ENCODE measurements around the gene RBCK1.
A peak's percentile ranks its signal among the peaks of the same experiment; 100 is the strongest.
"Not testable (repeated sequence)": the region's sequence is repeated elsewhere in the genome, so short reads cannot be mapped to it uniquely, and the experiment has no call there.

The RBCK1 gene

DNA sequence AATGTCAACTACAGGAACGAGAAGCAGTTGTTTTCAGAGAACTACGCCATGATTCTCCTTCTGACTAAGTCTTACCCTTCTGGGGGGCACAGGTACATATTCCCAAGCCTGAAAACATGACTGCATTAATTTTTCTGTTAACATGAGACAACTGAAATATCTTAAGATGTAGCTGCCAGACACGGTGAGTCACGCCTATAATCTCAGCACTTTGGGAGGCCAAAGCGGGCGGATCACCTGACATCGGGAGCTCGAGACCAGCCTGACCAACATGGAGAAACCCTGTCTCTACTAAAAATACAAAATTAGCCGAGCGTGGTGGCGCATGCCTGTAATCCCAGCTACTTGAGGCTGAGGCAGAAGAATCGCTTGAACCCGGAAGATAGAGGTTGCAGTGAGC is 32.5 kb downstream of the RBCK1 start:
- Mint-ChIP-seq H3K27me3 (ENCODE audit: low read depth) (no peaks in the 10 kb centered on the region), H3K36me3 (ENCODE audit: low read depth) (peaks cover 73% of the 10 kb centered on the region), H3K4me1 (ENCODE audit: low read depth) (peaks cover 42% of the 10 kb centered on the region), H3K27ac (no peak overlapping the region), H3K9me3 (no peaks in the 10 kb centered on the region), H3K4me3 (no peak overlapping the region)

DNA sequence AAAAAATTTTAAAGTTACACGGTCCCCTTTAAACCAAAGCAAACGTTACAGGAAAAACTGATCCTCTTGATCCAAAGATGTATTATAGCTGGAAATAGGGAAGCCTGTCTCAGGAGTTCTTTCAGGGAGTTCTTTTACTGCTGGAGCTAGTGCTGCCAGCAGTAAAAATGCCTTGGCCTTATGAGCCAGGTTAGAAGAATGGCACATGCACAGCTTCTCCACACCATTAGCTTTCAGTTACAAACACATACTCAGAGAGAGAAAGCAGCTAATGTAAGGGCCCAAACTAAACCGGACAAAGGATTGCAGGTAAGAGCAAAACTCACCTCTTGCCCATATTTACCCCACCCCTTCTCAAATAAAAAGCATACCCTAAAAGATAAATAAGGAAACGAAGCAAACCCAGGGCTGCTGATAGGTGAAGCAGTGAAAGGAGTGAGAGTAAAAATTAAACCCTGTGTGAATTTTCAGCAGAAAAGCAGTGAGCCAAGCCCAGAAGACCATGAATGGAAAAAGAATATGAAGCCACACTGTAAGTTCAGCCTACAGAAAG is 35.2 kb downstream of the RBCK1 start:
- H3K4me3 Mint-ChIP-seq: no peak overlapping the region
- peaks cover 59% of the 10 kb centered on the region for H3K36me3 Mint-ChIP-seq (ENCODE audit: low read depth)
- H3K27me3 Mint-ChIP-seq (ENCODE audit: low read depth): no peaks in the 10 kb centered on the region
- H3K9me3 Mint-ChIP-seq: no peaks in the 10 kb centered on the region
- peaks cover 30% of the 10 kb centered on the region for H3K4me1 Mint-ChIP-seq (ENCODE audit: low read depth)
- no peak overlapping the region for H3K27ac Mint-ChIP-seq

DNA sequence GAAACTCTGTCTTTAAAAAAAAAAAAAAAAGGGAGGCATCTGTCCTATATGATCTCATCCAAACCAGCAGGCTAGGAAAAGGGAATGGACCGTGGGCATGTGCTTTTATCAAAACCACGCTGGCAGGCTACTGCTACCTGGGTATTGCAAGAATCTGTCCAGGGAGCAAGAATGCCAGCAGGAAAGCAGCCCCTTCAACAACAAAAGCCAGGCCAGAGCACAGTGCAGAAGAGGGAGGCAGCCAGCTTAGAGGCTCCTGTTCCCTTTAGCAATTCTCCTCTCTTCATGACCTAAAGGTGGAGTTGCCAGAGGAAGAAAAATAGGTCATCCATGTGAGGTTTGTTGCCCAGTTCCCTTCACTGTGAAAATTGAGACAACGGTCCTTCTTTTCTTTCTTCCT is 36.0 kb downstream of the RBCK1 start:
- H3K9me3 Mint-ChIP-seq: no peaks in the 10 kb centered on the region
- peaks cover 21% of the 10 kb centered on the region for H3K4me1 Mint-ChIP-seq (ENCODE audit: low read depth)
- no peaks in the 10 kb centered on the region for H3K27me3 Mint-ChIP-seq (ENCODE audit: low read depth)
- H3K27ac Mint-ChIP-seq: no peak overlapping the region
- H3K4me3 Mint-ChIP-seq: no peak overlapping the region
- peaks cover 52% of the 10 kb centered on the region for H3K36me3 Mint-ChIP-seq (ENCODE audit: low read depth)

DNA sequence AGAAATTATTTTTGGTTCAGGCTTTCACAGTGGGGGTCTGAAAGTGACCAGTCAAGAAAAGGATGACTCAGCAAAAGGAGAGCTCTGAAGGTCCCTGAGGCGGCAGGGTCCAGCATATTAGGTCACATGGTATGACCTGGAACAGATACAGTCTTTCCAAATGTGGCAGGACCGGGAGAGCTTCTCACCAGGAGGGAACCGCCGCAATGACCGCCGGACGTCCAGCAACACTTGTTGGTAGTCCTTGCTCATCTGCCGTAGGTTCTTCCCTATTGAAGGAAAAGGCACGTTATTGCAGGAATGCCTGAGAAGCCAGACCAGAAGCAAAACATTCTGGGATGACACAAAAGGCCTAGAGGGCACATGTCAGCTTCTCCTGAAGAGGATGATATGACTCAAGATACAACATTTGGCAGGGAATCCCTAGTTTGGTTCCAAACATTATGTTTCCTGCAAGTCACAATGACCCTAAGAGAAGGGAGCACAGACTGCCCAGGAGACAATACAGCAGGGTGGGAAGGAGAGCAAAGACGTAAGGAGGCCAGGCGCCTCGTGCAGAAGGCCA is 36.8 kb downstream of the RBCK1 start:
- no peak overlapping the region for H3K4me3 Mint-ChIP-seq
- no peak overlapping the region for H3K27ac Mint-ChIP-seq
- H3K9me3 Mint-ChIP-seq: no peaks in the 10 kb centered on the region
- peaks cover 44% of the 10 kb centered on the region for H3K36me3 Mint-ChIP-seq (ENCODE audit: low read depth)
- H3K4me1 Mint-ChIP-seq (ENCODE audit: low read depth): peaks cover 17% of the 10 kb centered on the region
- H3K27me3 Mint-ChIP-seq (ENCODE audit: low read depth): no peaks in the 10 kb centered on the region

DNA sequence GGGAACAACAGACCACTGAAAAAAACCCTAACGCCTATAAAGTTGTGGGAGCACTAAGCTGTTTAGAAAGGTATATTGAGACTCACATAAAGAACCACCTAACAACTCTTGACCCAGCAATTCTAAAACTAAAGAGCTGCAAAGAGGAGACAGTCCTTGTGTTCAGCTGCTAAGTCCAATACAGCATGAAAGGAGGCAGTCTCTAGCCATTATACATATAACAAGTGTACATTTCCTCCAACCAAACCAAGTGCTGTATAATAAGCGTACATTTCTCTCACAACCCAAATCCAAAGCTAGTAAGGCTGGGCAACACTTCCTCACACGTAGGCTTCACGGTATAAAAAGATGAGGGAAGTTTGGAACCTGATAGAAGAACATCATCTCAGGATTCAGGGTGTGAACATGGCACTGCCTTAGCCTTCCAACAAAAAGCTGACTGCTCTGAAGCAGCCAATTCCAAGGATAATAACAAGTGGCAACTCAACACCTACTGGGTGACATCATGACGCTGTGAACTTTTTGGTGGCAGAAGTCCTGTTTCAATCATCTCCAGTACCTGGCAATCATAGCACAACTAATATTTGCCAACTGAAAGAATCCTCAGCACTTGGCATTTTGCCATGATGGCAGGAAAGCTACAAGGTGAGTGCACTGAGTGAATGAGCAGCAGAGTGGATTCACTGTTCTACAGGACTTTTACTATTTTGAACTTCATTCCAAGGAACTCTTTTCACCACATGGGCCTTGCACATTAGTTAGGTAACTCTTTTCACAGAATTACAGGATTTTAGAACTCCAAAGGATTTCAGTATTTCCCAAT is 37.6 kb downstream of the RBCK1 start:
- Mint-ChIP-seq H3K27me3 (ENCODE audit: low read depth) (no peaks in the 10 kb centered on the region), H3K36me3 (ENCODE audit: low read depth) (peaks cover 38% of the 10 kb centered on the region), H3K4me1 (ENCODE audit: low read depth) (peaks cover 19% of the 10 kb centered on the region)

DNA sequence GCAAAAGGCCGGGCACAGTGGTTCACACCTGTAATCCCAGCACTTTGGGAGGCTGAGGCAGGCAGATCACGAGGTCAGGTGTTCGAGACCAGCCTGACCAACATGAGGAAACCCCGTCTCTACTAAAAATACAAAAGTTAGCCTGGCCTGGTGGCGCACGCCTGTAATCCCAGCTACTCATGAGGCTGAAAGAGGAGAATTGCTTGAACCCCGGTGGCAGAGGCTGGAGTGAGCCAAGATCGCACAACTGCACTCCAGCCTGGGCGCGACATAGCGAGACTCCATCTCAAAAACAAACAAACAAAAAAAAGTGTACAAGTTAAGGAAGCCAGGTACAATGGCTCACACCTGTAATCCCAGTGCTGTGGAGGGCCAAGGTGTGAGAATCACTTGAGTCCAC is 43.9 kb downstream of the RBCK1 start:
- H3K4me3 Mint-ChIP-seq; H3K36me3 Mint-ChIP-seq (ENCODE audit: low read depth); H3K9me3 Mint-ChIP-seq; H3K27me3 Mint-ChIP-seq (ENCODE audit: low read depth); H3K27ac Mint-ChIP-seq: not testable (repeated sequence)
- H3K4me1 Mint-ChIP-seq (ENCODE audit: low read depth): peaks cover 11% of the 10 kb centered on the region

More for the DNA sequence above, 37.6 kb downstream of the RBCK1 start:
- Mint-ChIP-seq H3K9me3 (no peaks in the 10 kb centered on the region), H3K4me3 (no peak overlapping the region), H3K27ac (no peak overlapping the region)

DNA sequence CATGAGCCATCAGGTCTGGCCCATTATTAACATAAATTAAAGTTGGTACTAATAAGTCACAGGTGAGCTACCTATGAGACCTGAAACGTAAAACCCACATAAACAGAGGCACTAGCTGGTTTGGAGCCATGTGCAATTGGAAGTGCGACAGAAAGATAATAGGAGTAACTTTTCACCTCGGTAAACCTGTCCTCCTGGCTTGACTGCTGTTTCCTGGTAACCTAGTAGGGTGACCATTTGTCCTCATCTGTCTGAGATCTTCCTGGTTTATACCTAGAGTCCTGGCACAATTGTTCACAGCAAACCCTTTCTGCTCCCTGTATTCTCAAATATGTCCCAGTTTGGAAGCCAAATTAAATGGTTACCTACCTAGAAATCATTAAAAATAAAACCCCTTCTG is 46.9 kb downstream of the RBCK1 start:
- Mint-ChIP-seq H3K27ac (no peak overlapping the region), H3K9me3 (no peaks in the 10 kb centered on the region), H3K4me1 (ENCODE audit: low read depth) (peaks cover 22% of the 10 kb centered on the region), H3K4me3 (no peak overlapping the region), H3K36me3 (ENCODE audit: low read depth) (no peaks in the 10 kb centered on the region), H3K27me3 (ENCODE audit: low read depth) (no peaks in the 10 kb centered on the region)

DNA sequence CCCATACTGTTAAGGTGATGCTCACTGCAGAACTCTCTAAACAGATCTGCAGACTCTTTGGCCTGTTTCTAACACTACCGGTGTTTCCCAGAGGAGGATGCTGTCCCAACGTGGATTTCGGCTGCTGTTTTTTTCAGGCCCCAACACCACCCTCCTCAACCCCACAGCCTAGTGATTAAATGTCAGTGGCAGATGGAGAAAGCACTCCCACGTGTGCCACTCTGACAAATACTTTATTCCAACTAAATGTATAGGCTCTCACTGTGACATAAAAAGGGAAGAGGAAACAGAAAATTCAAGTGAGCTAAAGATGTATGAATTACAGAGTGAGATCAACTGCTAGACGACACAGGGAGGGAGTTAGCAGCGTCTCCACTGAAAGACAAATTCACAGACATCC is 50.7 kb downstream of the RBCK1 start:
- no peak overlapping the region for H3K4me3 Mint-ChIP-seq
- H3K27me3 Mint-ChIP-seq (ENCODE audit: low read depth): no peaks in the 10 kb centered on the region
- no peaks in the 10 kb centered on the region for H3K36me3 Mint-ChIP-seq (ENCODE audit: low read depth)
- H3K4me1 Mint-ChIP-seq (ENCODE audit: low read depth): peaks cover 35% of the 10 kb centered on the region
- no peak overlapping the region for H3K27ac Mint-ChIP-seq
- H3K9me3 Mint-ChIP-seq: no peaks in the 10 kb centered on the region

DNA sequence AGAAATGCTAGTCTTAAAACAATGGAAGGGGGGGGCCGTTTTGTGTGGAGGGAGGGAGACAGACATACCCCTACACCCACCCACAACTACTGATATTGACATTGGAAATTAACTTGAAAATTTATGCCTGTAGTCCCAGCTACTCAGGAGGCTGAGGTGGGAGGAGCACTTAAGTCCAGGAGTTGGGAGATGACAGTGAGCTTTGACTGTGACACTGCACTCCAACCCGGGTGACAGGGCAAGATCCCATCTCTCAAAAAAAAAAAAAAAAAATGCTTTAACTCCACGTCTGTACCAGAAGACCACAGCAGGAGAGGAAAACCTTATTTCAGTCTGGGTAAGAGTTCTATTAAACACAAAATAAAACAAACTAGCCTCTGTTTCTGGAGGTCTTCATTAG is 52.1 kb downstream of the RBCK1 start:
- Mint-ChIP-seq H3K27ac (no peak overlapping the region), H3K4me1 (ENCODE audit: low read depth) (peaks cover 35% of the 10 kb centered on the region), H3K9me3 (no peaks in the 10 kb centered on the region), H3K36me3 (ENCODE audit: low read depth) (no peaks in the 10 kb centered on the region), H3K27me3 (ENCODE audit: low read depth) (no peaks in the 10 kb centered on the region), H3K4me3 (peak overlapping the region; percentile 74)

DNA sequence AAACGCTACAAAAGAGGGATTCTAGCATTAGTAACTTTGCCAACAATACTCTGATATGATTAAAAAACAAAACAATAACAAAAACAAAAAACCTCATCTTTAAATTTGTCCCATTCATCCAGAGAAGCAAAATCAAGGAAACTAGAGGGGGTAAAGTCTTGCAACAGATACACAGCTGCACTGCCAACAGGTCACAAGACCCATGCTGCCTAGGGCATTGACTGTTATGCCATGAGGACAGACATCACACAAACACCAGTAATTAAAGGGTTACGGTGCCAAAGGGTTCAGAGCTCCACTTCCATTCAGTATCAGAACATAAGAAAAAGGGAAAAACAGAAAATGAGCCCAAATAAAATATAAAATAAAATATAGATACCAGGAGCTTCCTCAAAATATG is 52.6 kb downstream of the RBCK1 start:
- Mint-ChIP-seq H3K27me3 (ENCODE audit: low read depth) (no peaks in the 10 kb centered on the region), H3K4me3 (peak overlapping the region; percentile 74), H3K9me3 (no peaks in the 10 kb centered on the region), H3K36me3 (ENCODE audit: low read depth) (no peaks in the 10 kb centered on the region), H3K27ac (peak overlapping the region; percentile 36), H3K4me1 (ENCODE audit: low read depth) (peaks cover 35% of the 10 kb centered on the region)

DNA sequence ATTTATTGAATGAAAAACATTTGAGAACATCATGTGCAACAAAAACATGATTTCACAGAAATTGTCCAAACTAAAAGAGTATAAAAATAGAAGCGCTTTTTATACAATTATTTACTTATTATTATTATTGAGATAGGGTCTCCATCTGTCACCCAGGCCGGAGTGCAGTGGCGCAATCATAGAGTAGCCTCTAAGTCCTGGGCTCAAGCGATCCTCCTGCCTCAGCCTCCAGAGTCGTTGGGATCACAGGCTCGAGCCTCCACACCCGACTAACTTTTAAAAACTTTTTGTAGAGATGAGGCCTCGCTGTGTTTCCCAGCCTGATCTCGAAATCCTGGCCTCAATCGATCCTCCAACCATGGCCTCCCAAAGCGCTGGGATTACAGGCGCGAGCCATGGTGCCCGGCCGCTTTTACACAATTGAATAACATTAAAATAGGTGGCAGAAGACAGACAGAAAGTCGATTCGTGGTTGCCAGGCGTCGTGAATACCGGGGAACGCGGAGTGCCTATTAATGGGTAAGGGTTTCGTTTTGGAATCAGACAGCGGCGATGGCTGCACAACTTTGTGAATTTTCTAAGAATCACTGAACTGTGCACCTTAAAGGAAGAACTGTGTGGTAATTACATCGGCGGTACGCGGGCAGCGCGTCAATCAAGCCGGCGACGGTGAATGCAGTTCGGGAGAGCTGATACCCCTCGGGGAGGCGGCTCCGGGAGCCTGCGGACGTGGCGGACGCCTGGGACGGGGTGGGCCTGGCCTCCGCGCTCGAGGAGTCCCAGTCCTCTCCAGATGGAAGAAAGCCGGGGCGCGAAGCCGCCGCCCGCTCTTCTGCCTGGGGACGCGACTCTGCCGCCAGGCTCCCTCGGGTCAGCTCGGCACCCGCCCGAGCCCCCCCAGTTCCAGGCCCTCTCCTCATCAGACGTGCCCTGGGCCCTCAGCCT is 53.4 kb downstream of the RBCK1 start:
- no peaks in the 10 kb centered on the region for H3K27me3 Mint-ChIP-seq (ENCODE audit: low read depth)
- H3K36me3 Mint-ChIP-seq (ENCODE audit: low read depth): no peaks in the 10 kb centered on the region
- H3K4me3 Mint-ChIP-seq: peak overlapping the region; percentile 95
- no peaks in the 10 kb centered on the region for H3K9me3 Mint-ChIP-seq
- H3K4me1 Mint-ChIP-seq (ENCODE audit: low read depth): peaks cover 33% of the 10 kb centered on the region
- peak overlapping the region; percentile 97 for H3K27ac Mint-ChIP-seq

DNA sequence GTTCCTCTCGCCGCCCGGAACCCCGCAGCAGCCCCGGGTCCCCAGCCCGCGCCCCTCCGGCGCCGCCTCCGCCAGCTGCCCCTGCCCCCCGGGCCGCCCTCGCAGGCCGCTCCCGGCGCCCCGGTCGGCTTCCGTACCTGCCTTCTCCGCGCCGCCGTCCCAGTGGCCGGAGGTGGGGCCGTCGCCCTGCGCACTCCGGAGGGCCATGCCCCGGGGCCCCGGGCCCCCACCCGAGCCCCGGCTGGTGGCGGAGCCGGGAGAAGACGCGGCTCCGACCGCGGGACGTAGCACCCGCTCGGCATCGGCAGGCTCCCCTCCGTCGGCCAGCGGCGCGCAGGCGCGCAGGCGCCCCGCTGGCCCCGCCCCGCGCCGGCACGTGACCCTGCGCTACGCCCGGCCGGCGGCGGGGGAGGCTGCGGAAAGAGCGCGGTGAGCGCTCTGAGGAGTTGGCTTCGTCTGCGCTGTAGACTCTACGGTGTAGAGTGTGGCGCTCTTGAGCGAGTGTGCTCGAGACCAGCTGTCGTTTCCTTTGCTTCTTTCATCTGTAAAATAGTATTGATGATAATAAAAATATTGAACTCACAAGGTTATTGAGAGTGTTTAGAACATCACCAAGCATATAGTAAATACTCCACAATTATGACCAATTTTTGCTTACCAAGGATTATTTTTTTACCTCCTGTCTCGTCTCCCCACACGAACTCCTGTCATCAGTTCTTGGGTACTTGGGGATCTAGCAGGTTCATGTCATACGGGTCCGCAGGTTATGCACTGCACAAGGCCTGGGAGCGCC is 54.3 kb downstream of the RBCK1 start, which contains the start of gene TBC1D20:
TSS of gene TBC1D20 (minus strand) at position 335 of the 793 bp plus-strand sequence. CDS start at position 207, 128 bp downstream.
- Mint-ChIP-seq H3K4me3 (peak within 1 kb of the TSS; percentile 95), H3K9me3 (peaks cover 3% of the 10 kb centered on the region), H3K36me3 (ENCODE audit: low read depth) (peaks cover 4% of the 10 kb centered on the region), H3K27me3 (ENCODE audit: low read depth) (peaks cover 3% of the 10 kb centered on the region), H3K4me1 (ENCODE audit: low read depth) (peaks cover 31% of the 10 kb centered on the region), H3K27ac (peak within 1 kb of the TSS; percentile 97)

DNA sequence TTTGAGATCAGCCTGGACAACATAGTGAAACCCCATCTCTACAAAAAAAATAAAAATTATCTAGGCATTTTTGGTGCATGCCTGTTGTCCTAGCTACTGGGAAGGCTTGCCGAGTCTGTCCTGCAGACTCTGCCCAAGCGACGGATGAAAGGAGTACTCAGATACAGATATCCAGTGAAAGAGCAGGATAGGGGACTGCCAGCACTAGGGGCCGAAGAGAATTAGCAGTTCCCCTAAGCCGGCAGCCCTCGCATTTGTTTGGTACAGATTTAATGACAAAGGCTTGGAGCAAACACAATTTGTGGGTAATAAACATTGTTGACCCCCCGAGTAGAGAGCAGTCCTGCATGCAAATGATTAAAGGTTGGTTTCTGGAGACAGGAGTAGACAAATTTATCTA is 59.7 kb downstream of the RBCK1 start:
- Mint-ChIP-seq H3K27ac (no peak overlapping the region), H3K36me3 (ENCODE audit: low read depth) (peaks cover 7% of the 10 kb centered on the region), H3K27me3 (ENCODE audit: low read depth) (peaks cover 10% of the 10 kb centered on the region), H3K4me1 (ENCODE audit: low read depth) (peaks cover 5% of the 10 kb centered on the region), H3K9me3 (peaks cover 36% of the 10 kb centered on the region), H3K4me3 (no peak overlapping the region)
